GM21528 (cell line): ENCODE measurements around the gene SIRT1.
"Not testable (repeated sequence)": the region's sequence is repeated elsewhere in the genome, so short reads cannot be mapped to it uniquely, and the experiment has no call there.

Experiments
- ATAC-seq: cut with Tn5 transposase; IDR thresholded peaks from one replicate; pipeline ENCODE4 v1.9.1; 2021; ENCODE audit warnings: mild to moderate bottlenecking, moderate library complexity; ENCODE audit not compliant: unreplicated experiment, low FRiP score

Gene SIRT1

DNA sequence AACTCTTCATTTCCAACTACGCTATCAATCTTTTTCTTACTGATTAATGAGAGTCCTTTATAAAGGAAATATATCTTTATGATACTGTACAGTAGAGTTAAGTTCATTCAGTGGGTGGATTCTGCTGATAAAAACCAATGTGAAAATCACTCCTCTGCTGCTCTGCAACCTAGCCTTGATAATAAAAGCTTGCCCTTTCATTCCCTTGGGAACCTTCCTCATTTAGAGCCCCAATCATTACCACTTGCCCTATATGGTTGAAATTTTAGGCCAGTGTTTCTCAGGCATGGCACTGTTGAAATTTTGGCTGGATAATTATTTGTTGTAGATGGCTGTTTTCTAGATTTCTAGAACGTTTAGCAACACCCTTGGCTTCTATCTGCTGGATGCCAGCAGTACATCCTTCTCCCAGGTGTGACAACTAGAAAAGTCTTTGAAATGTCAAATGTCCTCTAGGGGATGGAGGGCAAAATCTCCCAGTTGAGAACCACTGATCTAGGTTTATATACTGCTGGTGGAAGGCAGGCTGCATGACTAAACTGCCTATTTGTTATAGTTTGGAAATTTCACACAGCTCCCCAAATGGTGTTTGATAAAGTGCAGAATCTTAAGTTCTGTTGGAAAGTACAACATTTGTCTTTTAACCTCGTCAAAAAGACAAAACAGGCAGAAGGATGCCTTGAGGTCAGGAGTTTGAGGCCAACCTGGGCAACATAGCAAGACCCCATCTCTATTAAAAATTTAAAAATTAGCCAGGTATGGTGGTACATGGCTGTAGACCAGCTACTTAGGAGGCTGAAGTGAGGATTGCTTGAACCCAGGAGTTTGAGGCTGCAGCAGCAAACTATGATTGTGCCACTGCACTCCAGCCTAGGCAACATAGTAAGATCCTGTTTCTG is 8.9 kb upstream of the SIRT1 start:
- ATAC-seq = no peak

DNA sequence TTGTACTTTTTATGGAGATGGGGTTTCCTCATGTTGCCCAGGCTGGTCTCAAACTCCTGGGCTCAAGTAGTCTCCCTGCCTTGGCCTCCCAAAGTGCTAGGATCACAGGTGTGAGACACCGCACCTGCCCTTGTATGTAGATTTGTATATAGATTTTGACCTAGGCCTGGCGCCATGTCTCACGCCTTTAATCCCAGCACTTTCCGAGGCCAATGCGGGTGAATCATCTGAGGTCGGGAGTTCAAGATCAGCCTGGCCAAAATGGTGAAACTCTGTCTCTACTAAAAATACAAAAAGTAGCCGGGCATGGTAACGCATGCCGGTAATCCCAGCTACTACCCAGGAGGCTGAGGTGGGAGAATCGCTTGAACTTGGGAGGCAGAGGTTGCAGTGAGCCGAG is 7.0 kb upstream of the SIRT1 start:
- not testable (repeated sequence) for ATAC-seq

DNA sequence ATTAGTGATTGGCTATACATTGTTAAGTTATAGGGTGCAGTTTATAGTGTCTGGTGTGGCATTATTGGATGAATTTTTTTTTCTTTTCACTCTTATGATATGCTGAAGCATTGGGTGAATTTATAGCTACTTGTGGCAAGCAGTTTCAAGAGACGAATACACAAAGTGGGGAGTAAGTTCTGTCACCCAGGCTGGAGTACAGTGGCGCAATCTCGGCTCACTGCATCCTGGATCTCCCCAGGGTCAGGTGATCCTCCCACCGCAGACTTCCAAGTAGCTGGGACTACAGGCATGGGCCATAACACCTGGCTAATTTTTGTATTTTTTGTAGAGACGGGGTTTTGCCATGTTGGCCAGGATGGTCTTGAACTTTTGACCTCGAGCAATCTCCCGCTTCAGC is 6.3 kb upstream of the SIRT1 start:
- ATAC-seq = no peak

DNA sequence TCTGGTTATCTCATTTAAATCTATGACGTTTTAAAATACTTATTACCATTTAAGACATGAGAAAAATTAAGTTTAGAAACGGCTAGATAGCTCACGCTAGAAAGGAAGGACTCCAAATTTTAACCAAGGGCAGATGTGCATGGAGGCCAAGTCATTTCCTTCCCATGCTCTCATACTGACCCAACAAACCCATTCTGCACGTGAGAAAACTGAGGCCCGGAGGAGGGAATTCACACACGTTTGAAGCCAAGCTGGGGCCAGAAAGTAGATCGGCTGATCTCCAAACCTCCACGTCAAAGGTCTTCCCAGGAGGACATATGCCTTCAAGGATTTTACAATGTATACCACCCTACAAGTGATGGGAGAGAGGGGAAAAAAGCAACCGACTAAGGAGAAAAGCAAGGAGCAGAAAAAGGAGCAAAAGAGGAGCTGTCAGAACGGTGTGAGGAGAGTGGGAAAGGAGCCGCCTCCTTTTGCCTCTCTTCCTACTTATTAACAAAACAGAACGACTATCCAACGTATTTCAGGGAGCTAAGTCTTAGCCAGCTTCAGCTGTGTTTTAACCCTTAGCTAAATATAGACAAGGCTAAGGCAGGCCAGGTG is 645 bp upstream of the SIRT1 start:
- ATAC-seq = no peak

DNA sequence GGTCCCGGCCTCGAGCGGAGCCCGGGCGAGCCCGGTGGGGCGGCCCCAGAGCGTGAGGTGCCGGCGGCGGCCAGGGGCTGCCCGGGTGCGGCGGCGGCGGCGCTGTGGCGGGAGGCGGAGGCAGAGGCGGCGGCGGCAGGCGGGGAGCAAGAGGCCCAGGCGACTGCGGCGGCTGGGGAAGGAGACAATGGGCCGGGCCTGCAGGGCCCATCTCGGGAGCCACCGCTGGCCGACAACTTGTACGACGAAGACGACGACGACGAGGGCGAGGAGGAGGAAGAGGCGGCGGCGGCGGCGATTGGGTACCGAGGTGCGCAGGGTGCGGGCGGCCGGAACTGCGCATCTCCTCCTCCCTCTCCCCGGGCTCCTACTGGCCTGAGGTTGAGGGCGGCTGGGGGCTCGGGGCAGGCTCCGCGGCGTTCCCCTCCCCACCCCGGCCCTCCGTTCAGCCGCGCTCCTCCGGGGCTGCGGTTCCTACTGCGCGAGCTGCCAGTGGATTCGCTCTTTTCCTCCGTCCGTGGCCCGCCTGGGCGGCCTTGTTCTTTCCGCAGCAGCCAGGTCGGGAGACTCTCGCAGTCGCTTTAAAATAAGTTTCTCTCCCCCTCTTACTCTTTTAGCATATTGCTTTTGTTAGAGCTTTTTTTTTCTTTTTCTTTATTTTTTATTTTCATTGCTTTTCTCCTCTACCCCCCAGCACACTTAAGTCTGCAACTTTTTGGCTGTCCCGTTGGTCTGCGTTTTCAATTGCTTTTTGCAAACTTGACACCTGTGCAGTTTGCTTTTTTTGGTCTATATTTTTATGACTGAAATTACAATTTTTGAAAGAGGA is 600 bp downstream of the SIRT1 start:
- ATAC-seq = peak; percentile 69

DNA sequence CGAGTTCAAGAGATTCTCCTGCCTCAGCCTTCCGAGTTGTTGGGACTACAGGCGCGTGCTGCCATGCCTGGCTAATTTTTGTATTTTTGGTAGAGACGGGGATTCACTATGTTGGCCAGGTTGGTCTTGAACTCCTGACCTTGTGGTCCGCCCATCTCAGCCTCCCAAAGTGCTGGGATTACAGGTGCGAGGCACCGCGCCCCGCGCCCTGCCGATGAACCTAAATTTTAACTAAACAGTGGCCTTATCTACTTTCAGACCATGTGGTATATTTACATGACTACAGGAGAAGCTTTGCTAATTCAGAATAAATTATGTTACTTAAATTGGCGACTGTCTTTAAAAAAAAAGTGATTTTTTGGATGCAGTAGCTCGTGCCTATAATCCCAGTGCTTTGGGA is 9.2 kb downstream of the SIRT1 start:
- no peak for ATAC-seq

DNA sequence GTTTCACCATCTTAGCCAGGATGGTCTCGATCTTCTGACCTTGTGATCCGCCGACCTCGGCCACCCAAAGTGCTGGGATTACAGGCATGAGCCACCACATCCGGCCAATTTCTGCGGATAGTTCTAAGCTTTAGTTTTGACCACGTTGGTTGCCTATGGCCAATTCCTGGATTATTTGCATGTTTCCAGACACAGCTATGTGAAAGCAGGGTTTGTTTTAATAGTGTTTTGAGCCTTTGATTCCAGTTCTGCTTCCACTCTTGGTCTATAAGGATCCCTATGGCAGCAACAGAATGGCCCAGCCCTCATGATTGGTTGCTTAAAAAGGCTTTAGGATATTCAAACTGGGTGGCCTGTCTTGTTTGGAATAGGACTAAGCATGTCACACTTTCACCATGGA is 19.1 kb downstream of the SIRT1 start:
- no peak for ATAC-seq

DNA sequence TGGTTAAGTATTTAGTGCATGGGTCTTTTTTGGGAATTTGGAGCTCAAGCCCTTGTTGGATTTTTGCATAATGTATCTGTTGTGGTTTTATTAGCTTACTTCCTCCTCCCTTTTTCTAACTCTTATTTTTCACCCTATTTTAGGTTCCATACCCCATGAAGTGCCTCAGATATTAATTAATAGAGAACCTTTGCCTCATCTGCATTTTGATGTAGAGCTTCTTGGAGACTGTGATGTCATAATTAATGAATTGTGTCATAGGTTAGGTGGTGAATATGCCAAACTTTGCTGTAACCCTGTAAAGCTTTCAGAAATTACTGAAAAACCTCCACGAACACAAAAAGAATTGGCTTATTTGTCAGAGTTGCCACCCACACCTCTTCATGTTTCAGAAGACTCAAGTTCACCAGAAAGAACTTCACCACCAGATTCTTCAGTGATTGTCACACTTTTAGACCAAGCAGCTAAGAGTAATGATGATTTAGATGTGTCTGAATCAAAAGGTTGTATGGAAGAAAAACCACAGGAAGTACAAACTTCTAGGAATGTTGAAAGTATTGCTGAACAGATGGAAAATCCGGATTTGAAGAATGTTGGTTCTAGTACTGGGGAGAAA is 28.0 kb downstream of the SIRT1 start:
- no peak for ATAC-seq

DNA sequence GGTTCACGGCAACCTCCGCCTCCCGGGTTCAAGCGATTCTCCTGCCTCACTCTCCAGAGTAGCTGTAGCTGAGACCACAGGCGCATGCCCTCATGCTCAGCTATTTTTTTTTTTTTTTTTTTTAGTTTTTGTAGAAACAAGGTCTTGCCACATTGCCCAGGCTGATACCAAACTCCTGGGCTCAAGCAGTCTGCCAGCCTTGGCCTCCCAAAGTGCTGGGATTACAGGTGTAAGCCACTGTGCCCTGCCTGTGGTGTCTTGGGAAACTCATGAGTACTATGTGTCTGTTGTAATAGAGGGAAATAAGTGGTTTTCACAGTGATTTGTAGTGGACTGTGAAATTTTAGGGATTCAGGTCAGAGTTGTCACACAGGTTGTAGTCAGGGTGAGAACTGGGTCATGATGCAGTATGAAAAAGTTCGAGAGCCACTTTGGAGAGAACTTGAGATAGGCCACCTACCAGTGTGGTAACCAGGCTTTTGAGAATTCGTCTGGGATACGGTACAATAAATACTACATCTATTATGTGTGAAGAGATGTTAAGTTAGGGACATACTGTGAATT is 30.4 kb downstream of the SIRT1 start:
- no peak for ATAC-seq

DNA sequence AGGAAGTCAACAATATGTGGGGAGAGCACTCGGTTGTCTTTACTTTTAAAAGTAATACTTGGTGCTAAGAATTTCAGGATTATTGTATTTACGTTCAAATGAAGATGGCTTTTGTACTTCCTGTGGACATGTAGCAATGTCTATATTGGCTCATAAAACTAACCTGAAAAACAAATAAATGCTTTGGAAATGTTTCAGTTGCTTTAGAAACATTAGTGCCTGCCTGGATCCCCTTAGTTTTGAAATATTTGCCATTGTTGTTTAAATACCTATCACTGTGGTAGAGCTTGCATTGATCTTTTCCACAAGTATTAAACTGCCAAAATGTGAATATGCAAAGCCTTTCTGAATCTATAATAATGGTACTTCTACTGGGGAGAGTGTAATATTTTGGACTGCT is 32.7 kb downstream of the SIRT1 start:
- no peak for ATAC-seq

DNA sequence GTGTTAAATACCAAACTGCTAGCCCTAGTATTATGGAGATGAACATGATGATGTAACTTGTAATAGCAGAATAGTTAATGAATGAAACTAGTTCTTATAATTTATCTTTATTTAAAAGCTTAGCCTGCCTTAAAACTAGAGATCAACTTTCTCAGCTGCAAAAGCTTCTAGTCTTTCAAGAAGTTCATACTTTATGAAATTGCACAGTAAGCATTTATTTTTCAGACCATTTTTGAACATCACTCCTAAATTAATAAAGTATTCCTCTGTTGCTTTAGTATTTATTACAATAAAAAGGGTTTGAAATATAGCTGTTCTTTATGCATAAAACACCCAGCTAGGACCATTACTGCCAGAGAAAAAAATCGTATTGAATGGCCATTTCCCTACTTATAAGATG is 33.2 kb downstream of the SIRT1 start:
- no peak for ATAC-seq

DNA sequence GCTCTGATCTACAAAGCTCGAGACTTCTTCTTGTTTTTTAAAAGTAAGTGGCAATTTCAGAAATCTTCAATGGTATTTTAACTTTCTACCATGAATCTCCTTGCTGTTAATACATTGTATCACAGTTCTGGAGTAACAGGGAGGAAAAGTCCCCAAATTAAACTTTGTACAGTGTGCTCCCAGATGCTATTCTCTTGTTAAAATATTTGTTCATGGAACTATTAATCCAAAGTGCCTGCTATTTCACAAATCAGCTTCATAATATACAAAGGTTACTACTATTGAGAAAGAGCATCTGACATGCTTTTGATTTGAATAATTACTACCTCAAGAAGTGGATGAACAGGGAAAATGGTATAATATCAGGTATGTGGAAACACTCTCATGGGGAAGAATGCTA is 36.6 kb downstream of the SIRT1 start:
- no peak for ATAC-seq

DNA sequence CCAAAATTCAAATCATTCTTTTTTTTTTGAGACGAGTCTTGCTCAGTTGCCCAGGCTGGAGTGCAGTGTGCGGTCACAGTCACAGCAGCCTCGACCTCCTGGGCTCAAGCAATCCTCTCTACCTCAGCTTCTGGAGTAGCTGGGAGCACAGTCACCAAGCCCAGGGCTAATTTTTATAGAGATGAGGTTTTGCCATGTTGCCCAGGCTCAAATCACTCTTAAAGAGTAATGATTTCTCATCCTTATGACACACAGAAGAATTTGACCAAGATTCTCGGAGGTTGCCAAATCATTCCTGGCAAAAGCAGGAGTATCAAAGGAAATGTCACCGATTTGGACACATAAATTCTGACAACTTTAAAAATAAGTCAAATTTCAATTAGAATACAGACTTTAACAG is 39.1 kb downstream of the SIRT1 start:
- no peak for ATAC-seq

DNA sequence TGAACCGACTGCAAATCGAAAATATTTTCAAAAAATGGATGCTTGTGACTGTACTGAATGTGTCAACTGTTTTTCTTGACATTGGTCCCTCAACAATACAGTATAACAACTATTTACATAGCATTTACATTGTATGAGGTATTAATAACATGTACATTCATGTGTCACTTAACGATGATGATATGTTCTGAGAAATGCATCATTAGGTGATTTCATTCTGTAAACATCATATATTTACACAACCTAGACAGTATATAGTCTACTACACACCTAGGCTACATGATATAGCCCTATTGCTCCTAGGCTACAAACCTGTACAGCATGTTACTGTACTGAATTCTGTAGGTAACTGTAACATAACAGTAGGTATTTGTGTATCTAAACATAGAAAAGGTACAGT is 39.7 kb downstream of the SIRT1 start:
- ATAC-seq = no peak

DNA sequence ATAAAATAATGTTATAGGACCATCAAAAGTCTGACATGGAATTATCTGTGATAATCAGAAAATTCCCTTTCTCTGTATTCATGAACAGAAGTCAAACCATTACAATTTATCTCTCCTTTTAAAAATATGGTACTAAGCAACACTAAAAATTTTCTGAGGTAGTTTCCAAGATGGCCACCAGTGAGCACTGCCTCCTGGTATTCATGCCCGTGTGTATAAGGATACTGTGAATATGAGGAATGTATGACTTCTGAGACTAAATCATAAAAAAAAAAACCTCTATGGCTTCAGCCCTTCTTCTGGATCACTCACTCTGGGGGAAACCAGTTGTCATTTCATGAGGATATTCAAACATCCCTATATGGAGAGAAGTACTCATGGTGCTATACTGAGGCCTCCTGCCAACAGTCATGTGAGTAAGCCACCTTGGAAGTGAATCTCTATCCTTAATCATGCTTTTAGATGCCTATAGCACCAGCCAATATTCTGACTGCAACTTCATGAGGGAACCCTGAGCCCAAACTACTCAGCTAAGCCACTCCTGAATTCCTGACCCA is 41.1 kb downstream of the SIRT1 start:
- ATAC-seq = no peak

DNA sequence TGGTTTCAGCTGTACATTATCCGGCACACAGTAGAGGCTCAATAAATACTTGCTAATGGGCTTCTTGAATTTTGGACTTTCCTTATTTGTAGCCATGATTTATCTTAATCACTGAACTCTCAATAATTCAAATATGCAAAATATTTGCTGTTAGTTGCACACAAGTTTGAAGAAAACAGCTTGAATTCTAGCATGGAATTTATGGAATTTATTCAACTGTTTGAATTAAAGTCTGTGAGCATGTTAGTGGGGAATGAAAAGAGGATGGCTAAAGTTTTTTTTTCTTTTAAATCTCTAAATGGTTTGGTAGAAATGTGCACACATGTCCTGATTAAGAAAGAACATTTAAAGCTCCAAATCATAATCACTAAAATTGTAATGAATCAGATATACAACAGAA is 42.5 kb downstream of the SIRT1 start:
- ATAC-seq = no peak

DNA sequence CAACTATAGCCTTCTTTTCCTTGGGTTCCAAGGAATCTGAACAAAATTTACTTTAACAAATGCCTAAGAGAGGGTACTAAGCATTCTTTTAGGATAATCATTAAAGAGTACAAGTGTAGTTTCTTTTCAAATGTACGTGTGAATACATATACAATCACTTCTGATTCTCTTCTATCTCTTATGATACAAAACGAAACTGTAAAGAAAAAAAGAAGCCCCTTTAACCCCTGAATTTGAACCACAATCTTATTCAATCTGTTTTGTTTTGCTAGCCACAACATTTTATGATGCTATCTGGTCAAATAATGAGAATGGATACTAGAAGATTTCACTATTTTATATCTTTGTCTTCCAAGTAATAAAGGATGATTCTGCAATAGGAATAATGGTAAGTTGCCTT is 48.7 kb downstream of the SIRT1 start:
- no peak for ATAC-seq

DNA sequence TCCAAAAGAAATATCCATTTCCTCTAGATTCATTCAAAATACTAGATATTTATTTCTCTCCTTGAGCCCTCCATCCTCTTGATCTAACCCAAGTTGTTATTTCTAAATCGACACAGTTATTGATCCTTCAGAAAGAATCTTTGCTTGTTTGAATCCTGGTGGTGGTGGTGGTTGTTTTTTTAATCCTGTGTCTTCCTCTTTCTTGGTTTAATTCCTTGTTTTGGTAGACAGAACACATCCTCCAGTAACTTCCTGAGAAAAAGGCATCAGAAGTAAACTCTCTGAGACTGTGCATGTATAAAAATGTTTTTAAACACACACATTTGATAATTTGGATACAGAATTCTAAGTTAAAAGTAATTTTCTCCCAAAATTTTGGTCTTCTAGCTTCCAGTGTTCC is 49.9 kb downstream of the SIRT1 start:
- no peak for ATAC-seq

DNA sequence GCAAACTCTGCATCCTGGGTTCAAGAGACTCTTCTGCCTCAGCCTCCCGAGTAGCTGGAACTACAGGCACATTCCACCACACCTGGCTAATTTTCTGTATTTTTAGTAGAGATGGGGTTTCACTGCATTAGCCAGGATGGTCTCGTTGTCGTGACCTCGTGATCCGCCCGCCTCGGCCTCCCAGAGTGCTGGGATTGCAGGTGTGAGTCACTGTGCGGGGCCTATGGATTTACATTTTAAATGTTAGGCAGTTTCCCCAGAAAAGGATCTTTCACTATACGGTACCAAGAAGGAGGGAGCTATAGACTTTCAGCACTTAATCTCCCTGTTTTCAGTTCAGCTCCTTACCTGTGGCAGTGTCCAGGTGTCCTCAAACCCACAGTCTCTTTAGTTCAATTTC is 50.8 kb downstream of the SIRT1 start:
- ATAC-seq = no peak

DNA sequence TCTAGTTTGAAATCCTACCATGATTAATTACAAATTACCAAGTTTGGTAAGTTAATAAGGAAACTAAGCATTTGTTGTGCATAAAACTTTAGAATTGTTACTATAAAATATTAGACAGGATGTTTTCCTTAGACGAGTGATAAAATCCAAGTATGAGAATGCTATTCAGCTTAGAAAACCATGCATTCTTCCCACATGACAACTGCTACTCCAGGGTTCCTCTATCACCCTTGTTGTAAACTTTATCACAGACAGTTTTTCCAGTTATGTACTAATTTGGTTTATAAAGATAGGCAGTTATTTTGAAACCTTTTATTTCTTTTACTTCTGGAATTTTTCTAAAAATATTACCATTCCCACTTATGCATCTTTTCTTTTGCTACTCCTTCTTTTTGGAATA is 52.0 kb downstream of the SIRT1 start:
- no peak for ATAC-seq
